ENCODE measurements around the gene ERVFRD-1.

Gene ERVFRD-1

DNA sequence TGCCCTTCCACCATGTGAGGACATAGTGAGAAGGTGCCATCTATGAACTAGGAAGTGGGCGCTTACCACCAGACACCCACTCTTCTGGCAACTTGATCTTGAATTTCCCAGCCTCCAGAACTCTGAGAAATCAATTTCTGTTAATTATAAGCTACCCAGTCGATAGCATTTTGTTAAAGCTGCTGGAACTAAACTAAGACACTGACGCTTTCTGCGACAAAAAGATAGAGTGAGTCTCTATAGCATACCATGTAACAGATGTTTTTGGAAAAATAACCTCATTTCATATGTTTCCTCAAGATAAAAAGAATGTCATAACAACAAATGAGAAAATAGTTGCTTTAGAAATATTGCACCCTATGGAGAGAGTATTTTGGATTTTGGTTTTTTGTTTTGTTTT, 33.3 kb downstream of the ERVFRD-1 start:
- DNase-seq (ENCODE audit: insufficient read length, low spot score) = no peak
- FAIRE-seq = no peak

DNA sequence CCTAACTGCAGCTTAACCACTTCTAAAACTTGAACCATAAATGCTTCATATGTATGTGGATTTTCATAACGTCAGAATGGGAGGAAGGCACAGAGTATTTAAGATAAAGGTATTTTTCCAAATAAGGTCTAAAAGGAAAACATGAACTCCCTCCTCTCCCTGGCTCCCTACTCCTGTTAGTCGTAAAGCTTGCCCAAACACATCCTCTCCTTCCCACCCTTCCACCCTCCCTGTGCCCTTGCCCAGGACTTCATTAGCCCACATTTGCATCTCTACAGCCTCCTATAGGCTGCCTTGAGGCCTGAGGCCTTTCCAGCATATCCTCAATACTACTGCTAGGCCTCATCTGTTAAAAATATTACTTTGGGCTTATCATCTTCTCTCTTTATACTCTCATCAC, 35.0 kb downstream of the ERVFRD-1 start:
- no peak for TF ChIP-seq POU2F2 (IDR thresholded peaks at IDR 0.05; ENCODE audit: low read depth, low read length)
- TF ChIP-seq POLR2AphosphoS5 (IDR thresholded peaks at IDR 0.05; ENCODE audit: low read depth, low read length) = no peak
- TF ChIP-seq SPI1 (IDR thresholded peaks at IDR 0.05; ENCODE audit: low read depth, low read length) = no peak
- TF ChIP-seq POLR2A (IDR thresholded peaks at IDR 0.05; ENCODE audit: low read depth, low read length) = no peak
- TF ChIP-seq TAF1 (IDR thresholded peaks at IDR 0.05; ENCODE audit: low read depth, low read length) = no peak
- no peak for TF ChIP-seq PAX5 (IDR thresholded peaks at IDR 0.05; ENCODE audit: insufficient read depth, low read length, severe bottlenecking)
- no peak for DNase-seq (ENCODE audit: insufficient read length, low spot score)
- FAIRE-seq = no peak

More for the DNA sequence above, 33.3 kb downstream of the ERVFRD-1 start:
- TF ChIP-seq POLR2AphosphoS5 (IDR thresholded peaks at IDR 0.05; ENCODE audit: low read depth, low read length) = no peak
- no peak for TF ChIP-seq SPI1 (IDR thresholded peaks at IDR 0.05; ENCODE audit: low read depth, low read length)
- TF ChIP-seq POU2F2 (IDR thresholded peaks at IDR 0.05; ENCODE audit: low read depth, low read length) = no peak
- no peak for TF ChIP-seq TAF1 (IDR thresholded peaks at IDR 0.05; ENCODE audit: low read depth, low read length)
- TF ChIP-seq POLR2A (IDR thresholded peaks at IDR 0.05; ENCODE audit: low read depth, low read length) = no peak
- no peak for TF ChIP-seq PAX5 (IDR thresholded peaks at IDR 0.05; ENCODE audit: insufficient read depth, low read length, severe bottlenecking)

GRCh38 chr6:11072101-11072500, 39.4 kb downstream of the ERVFRD-1 start:
- TF ChIP-seq TAF1 (IDR thresholded peaks at IDR 0.05; ENCODE audit: low read depth, low read length) = no peak
- FAIRE-seq (no peak), DNase-seq (ENCODE audit: insufficient read length, low spot score) (no peak)

GRCh38 chr6:11069760-11070159, 41.8 kb downstream of the ERVFRD-1 start:
- FAIRE-seq (no peak), DNase-seq (ENCODE audit: insufficient read length, low spot score) (no peak)
- TF ChIP-seq POLR2A (IDR thresholded peaks at IDR 0.05; ENCODE audit: low read depth, low read length) (no peak), PAX5 (IDR thresholded peaks at IDR 0.05; ENCODE audit: insufficient read depth, low read length, severe bottlenecking) (no peak), POU2F2 (IDR thresholded peaks at IDR 0.05; ENCODE audit: low read depth, low read length) (no peak), TAF1 (IDR thresholded peaks at IDR 0.05; ENCODE audit: low read depth, low read length) (no peak), POLR2AphosphoS5 (IDR thresholded peaks at IDR 0.05; ENCODE audit: low read depth, low read length) (no peak), SPI1 (IDR thresholded peaks at IDR 0.05; ENCODE audit: low read depth, low read length) (no peak)

GRCh38 chr6:11067348-11067747, 44.2 kb downstream of the ERVFRD-1 start:
- TF ChIP-seq POU2F2 (IDR thresholded peaks at IDR 0.05; ENCODE audit: low read depth, low read length) (no peak), SPI1 (IDR thresholded peaks at IDR 0.05; ENCODE audit: low read depth, low read length) (no peak), PAX5 (IDR thresholded peaks at IDR 0.05; ENCODE audit: insufficient read depth, low read length, severe bottlenecking) (no peak), POLR2AphosphoS5 (IDR thresholded peaks at IDR 0.05; ENCODE audit: low read depth, low read length) (no peak), TAF1 (IDR thresholded peaks at IDR 0.05; ENCODE audit: low read depth, low read length) (no peak), POLR2A (IDR thresholded peaks at IDR 0.05; ENCODE audit: low read depth, low read length) (no peak)
- DNase-seq (ENCODE audit: insufficient read length, low spot score) = no peak
- no peak for FAIRE-seq

DNA sequence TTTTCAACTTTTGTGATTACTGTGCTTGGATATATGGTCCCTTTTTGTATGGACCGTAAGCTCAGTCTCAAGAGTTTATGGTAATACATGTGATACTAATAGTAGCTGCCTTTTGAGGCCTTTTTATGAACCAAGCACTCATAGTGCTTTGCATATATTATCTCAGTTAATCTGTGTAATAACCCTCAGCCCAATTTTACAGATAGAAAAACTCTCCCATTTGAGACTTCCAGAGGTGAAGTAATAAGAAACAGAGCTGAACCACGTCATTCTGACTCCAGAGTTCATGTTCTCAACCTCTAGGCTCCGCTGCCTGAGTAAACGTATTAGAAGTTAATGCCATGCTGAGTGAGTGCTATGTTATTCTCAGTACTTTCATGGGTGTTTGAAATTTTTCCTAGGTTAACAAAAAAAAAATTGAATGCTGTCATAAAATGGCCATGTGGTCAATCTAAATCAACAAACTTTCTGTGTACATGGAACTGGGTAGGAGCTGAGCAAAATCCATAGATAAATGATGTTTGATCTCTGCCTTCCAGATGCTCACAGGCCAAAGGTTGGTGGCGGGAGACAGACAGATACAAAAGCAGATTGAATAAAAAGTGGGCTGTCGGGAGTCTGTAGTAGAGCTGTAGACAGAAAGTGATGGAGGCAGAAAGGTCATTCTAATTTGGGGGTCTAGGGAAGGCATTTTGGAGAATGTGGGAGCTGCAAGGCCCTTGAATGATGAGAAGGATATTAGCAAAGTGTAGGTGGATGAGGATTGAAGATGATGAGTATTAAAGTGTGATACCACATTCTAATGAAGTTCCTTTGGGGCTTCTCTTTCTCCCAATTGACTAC, 44.8 kb downstream of the ERVFRD-1 start:
- no peak for DNase-seq (ENCODE audit: insufficient read length, low spot score)
- FAIRE-seq = no peak
- TF ChIP-seq POLR2AphosphoS5 (IDR thresholded peaks at IDR 0.05; ENCODE audit: low read depth, low read length) = no peak
- TF ChIP-seq PAX5 (IDR thresholded peaks at IDR 0.05; ENCODE audit: insufficient read depth, low read length, severe bottlenecking) = no peak
- no peak for TF ChIP-seq SPI1 (IDR thresholded peaks at IDR 0.05; ENCODE audit: low read depth, low read length)
- no peak for TF ChIP-seq POLR2A (IDR thresholded peaks at IDR 0.05; ENCODE audit: low read depth, low read length)
- no peak for TF ChIP-seq POU2F2 (IDR thresholded peaks at IDR 0.05; ENCODE audit: low read depth, low read length)
- TF ChIP-seq TAF1 (IDR thresholded peaks at IDR 0.05; ENCODE audit: low read depth, low read length) = no peak

DNA sequence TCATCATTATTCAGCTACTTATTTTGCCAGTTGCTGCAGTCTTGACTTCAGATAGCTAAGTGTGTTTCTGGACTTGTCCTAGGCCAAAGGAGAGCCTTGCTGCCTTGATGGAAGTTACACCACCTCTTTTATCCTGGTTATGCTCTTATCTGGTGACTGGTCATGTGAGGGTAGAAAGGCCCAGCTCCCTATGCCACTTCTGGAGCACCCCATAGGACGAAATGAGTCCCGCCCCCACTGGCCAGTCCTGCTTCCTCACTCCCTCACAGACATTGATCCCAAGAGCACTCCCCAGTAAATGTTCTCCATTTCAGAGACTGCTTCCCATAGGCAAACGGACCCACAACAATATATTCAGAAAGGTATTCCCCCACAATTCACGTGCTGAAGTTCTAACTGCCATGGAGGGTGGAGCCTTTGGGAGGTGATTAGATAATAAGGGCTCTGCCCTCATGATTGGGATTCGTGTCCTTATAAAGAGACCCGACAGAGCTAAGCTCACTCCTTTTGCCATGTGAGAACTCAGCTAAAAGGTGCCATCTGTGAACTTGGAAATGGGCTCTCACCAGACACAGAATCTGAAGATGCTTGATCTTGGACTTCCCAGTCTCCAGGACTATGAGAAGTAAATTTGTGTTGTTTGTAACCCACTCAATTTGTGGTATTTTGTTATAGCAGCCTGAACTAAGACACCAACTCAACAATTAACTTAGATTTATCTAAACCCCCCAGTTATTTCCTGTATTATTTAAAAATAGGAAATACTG, 45.9 kb downstream of the ERVFRD-1 start:
- DNase-seq (ENCODE audit: insufficient read length, low spot score) = no peak
- FAIRE-seq = no peak
- TF ChIP-seq TAF1 (IDR thresholded peaks at IDR 0.05; ENCODE audit: low read depth, low read length) = no peak
- no peak for TF ChIP-seq POU2F2 (IDR thresholded peaks at IDR 0.05; ENCODE audit: low read depth, low read length)
- no peak for TF ChIP-seq SPI1 (IDR thresholded peaks at IDR 0.05; ENCODE audit: low read depth, low read length)
- no peak for TF ChIP-seq POLR2AphosphoS5 (IDR thresholded peaks at IDR 0.05; ENCODE audit: low read depth, low read length)
- no peak for TF ChIP-seq POLR2A (IDR thresholded peaks at IDR 0.05; ENCODE audit: low read depth, low read length)
- no peak for TF ChIP-seq PAX5 (IDR thresholded peaks at IDR 0.05; ENCODE audit: insufficient read depth, low read length, severe bottlenecking)

GRCh38 chr6:11064836-11065235, 46.7 kb downstream of the ERVFRD-1 start:
- no peak for FAIRE-seq
- TF ChIP-seq POLR2A (IDR thresholded peaks at IDR 0.05; ENCODE audit: low read depth, low read length) = no peak
- no peak for TF ChIP-seq POLR2AphosphoS5 (IDR thresholded peaks at IDR 0.05; ENCODE audit: low read depth, low read length)
- no peak for TF ChIP-seq TAF1 (IDR thresholded peaks at IDR 0.05; ENCODE audit: low read depth, low read length)
- no peak for TF ChIP-seq PAX5 (IDR thresholded peaks at IDR 0.05; ENCODE audit: insufficient read depth, low read length, severe bottlenecking)
- no peak for TF ChIP-seq SPI1 (IDR thresholded peaks at IDR 0.05; ENCODE audit: low read depth, low read length)
- no peak for TF ChIP-seq POU2F2 (IDR thresholded peaks at IDR 0.05; ENCODE audit: low read depth, low read length)
- DNase-seq (ENCODE audit: insufficient read length, low spot score) = no peak

- TF ChIP-seq TAF1 (IDR thresholded peaks at IDR 0.05; ENCODE audit: low read depth, low read length) = no peak
- no peak for TF ChIP-seq PAX5 (IDR thresholded peaks at IDR 0.05; ENCODE audit: insufficient read depth, low read length, severe bottlenecking)
- no peak for FAIRE-seq
- DNase-seq (ENCODE audit: insufficient read length, low spot score) = no peak
Measured at GRCh38 chr6:11062715-11063114, 48.8 kb downstream of the ERVFRD-1 start.

All from GM12891 (cell line).